HG03442 (cell line): Measurements from ENCODE around the gene CNTN5.

Experiments
- ATAC-seq: cut with Tn5 transposase; IDR thresholded peaks from one replicate; pipeline ENCODE4 v1.9.1; 2021; ENCODE audit warnings: mild to moderate bottlenecking, moderate library complexity; ENCODE audit not compliant: unreplicated experiment

The CNTN5 gene

DNA sequence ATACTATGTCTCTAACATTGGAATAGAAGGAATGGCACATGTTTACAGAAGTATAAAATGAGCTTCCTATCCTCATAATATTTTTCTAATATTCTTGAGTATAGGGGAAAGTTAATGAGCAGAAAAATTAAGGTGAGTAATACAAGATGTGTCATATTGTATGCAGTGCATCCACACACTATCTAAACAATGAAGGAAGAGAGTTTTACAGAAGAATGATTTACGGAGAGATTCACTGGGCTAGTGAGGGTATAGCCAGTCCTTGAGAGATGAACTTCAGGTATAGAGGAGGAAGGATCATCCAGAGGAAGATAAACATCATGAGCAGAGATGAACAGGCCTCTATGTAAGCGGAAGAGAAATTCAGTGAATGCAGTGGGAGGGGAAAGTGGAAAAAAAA lies 569.0 kb downstream of the CNTN5 start:
- no peak for ATAC-seq

DNA sequence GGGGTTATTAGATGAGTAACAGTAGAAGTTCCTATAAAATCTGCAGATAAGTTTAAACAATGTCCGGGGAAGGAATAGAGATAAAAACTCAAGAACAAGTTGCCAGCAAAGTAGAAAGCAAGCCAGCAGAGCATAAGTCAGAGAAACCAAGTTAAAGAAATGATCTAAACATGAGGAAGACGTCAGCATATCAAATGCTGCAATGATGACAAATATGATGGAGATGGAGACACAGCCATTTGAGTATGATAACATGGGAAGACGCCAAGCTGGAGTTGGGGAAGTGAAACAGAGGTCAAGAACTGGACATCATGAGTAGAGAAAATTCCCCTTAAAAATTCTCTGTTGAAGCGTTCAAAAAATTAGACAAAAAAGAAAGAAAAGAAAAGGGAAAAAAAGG lies 571.5 kb downstream of the CNTN5 start:
- ATAC-seq, result no peak

DNA sequence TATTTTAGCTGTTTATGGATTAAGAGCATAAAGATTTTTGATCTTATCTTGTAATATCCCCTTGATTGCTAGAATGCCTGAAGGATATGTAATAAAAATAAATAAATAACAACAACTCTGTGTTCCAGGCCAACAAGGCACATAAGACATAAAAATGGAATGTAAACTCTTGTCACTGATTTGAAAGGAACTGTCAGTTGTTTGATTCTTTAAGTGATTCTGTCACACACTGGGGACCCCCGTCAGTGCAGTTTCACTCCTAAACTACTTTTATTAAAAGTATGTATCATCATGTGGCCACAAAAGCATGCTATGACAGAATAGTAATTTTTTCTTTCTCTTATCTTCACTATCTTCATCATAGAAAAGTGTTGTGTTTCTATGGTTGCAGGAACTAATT lies 572.4 kb downstream of the CNTN5 start:
- no peak for ATAC-seq

DNA sequence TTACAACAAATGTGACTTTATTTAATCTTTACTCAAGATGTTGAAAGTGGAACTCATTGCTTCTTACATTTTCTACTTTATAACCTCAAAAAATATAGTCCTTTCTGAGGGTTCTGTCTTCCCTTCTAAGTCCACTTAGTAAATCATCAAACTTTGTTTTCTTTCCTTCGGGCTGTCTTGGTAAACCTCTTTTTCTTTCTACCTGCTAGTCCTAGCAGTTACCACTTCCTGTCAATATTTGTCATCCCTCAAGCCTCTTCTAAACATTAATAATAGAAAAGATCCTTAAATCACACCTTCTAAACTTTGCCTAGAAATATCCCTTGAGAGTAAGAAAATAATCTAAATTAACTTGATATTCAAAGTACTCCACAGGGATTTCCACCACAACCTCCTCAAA lies 580.4 kb downstream of the CNTN5 start:
- ATAC-seq, result no peak

DNA sequence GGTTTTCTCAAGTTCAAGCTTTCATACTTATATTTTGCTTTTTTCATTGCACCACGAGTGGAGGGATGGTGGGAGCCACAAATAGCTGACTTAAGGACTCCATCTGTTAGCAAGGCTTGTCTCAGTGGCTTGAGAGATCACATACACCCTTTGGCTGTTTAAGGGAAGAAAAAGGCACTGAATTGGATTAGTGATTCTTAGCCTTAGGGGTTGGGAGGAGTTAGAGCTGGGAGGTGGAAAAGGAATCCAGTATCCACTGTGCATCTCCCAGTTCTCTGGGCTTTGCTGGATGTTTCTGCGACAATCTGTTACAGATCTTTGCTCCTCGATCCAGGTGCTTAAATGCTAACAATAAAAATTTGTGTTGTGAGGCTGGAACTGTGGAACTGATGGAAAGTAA lies 593.6 kb downstream of the CNTN5 start:
- no peak for ATAC-seq

DNA sequence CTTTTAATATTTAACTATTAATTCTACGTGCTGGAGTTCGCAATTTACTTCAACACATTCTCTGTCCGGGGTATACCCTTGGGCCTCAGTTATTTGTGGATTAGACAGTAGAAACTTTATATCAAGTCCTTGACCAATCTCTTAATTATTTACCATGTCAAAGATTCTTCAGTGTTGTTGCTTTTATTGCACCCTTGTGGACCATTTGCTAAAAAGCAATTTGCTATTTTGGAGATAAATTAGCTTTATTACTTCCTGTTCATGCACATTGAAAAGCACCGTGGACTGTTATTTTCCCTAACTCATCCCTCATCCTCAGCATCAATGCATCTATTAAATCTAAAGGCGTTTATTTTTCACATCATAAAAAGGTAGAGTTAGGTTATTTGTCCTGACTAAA lies 609.9 kb downstream of the CNTN5 start:
- no peak for ATAC-seq

DNA sequence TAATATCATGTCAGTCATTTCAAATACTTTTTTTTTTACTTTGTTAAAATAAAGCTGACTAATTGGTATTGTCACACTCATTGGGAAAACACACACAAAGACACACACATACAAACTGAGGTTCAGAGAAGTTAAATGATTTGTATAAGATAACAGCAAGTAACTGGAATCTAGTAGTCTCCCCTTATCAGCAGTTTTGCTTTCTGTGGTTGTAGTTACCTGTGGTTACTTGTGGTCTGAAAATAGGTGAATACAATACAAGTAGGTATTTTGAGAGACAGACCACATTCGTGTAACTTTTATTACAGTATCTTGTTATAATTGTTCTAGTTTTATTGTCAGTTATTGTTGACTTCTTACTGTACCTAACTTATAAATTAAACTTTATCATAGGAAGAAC lies 610.9 kb downstream of the CNTN5 start:
- no peak for ATAC-seq

DNA sequence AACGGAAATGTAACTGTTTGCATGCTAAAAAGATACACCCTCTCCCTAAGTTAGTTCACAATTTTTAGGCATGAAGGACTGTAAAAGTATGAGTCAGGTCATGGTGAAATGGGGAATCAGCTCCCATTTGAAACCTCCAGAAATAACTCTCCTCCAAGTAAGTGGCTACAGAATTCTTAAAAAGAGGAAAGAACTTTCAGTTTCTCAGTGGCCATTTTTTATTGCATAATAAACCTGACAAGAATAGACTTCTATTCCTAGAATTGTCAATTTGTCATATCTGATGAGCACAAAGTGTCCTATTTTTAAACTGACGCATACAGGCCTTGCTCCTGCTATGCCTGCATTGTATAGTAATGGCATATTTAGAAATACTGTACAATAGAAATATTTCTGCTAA lies 612.2 kb downstream of the CNTN5 start:
- ATAC-seq, result no peak

DNA sequence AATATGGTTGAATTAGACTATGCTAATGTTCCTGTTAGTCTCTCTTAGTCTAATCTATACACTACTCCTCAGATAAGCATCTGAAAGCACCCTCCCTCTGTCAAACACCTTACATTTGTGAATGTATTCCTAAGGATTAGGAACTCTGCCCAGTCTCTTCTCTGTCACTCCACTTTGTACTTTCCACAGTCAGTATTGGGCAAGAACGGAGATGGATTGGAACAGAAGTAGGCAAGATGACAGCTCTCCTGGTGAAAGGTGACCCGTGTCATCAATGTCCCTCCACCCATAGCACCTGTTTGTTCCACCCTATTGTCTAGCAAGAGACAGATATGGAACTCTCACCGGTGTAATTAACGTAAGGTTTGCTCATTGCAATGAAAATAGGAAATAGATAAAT lies 613.8 kb downstream of the CNTN5 start:
- ATAC-seq, result no peak

DNA sequence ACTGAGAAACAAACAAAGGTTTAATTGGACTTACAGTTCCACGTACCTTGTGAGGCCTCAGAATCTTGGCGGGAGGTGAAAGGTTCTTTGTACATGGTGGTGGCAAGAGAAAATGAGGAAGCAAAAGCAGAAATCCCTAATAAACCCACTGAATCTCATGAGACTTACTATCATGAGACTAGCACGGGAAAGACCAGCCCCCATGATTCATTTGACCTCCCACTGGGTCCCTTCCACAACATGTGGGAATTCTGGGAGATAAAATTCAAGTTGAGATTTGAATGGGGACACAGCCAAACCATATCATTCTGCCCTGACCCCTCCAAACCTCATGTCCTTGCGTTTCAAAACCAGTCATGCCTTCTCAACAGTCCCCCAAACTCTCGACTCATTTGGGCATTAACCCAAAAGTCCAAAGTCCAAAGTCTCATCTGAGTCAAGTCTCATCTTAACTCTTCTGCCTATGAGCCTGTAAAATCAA lies 617.4 kb downstream of the CNTN5 start:
- no peak for ATAC-seq

DNA sequence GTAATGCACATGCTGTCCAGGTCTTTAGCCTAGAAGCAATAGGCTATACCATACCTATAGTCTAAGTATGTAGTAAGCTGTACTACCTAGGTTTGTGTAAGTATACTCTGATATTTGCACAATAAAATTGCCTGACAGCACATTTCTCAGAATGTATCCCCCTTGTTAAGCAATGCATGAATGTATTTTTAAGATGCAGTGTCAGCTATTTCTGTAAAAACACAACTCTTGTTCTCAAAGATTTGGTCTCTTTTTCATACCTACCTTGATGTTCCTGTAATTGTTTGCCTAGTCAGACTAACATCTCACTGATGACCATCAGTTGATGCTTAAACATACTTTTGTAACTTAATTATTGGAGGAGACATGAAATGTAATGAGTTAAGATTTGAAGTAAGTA lies 619.9 kb downstream of the CNTN5 start:
- no peak for ATAC-seq

DNA sequence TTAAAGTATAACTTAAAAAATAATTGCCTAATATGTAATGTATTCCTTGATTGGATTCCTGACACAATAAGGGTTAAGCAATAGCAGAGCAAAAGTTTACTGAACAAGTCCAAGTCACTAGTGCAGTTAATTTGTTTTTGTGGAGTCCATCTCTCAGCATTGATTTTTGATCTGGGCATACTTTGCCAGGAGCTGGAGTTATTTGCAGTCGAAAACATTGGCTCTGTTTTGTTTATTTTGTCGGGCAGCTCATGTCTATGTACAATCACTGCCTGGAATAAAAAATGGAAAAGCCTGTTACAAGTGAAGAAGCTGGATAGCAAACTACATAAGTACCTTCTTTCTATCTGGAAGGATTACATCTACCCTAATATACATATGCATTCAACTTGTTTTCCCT lies 625.2 kb downstream of the CNTN5 start:
- no peak for ATAC-seq

DNA sequence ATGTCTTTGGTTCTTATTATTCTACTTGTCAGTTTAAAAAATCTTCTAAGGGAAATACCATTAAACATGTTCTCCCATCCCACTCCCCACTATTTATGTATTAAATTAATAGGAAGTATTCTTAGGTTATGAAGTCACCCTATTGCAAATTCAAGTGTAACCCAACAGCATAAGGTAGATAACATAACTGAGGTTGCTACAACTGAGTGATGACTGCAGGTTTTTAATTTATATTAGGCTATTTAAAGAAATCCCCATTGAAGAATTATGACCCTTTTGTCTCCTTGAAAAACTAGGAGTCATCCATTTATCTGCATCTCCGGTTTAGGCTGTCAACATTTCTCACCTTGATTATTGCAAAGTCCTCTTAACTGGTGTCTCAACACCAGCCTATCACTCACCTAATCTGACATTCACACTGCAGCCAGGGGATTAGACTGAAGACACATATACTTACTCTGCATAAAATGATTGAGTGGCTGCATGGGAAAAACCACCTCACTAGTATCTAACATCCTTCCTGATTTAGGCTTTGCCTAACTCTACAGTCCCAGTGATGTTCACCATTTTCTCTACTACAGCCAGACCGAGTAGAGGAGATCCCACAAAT lies 649.4 kb downstream of the CNTN5 start:
- ATAC-seq, result no peak

DNA sequence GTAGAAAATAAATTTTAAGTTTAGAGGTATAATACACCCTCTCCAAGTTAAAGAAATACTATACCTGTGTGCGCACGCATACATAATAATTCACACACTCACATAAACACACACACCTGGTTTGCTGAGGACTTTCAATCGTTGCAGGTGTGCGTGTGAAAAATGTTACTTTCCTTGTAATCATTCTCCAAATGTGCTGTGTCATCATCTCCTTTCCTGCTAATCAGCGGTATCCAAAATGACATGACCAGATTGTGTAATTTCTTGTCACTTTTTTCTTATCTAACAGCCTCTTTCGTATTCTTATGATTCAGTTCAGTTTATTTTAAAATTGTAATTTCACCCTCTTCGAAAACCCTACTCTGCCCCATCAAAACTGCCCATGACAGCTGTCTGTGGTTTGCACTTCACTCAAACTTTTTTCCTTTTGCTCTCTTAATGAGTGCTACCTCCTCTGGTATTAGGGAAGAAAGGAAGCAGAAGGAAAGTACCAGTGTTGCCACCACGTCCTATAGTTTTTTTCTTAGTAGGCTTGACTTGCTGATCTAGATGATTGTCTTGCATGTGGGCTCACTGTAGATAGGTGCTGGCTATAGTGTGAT lies 651.2 kb downstream of the CNTN5 start:
- no peak for ATAC-seq

DNA sequence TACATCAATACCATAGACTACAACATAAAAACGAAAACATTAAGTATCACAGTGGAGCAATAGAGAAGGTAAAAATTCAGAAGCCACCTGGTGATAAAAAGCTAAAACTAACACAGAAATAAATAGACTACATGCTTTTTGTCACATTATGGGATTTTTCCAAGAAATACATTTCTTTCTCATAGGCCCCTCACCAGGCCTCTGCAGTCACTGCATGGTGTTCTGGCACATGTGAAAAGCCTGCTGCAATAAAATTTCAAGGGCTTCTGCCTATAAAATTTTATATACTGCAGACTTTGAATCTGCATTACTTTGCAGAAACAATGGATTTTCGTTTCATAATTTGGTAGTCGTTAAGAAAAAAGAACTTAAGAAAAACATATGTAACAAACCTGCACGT lies 655.5 kb downstream of the CNTN5 start:
- no peak for ATAC-seq

DNA sequence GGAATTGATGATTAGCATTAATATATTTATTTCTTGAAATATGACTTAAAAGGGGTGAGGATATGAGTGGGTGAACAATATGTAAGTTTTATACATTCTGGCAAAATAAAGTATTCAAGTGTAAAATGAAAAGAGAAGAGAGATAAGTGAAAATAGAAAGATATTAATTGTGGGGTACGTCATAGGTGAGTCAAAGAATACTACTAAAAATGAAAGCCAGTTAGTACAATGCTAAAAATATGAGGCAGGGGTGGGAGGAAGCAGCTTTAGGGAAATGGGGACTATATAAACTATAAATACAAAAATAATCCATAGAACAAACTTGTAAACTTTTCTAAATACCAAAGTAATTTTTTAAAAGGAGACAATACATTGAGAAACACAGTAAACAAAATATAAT lies 661.4 kb downstream of the CNTN5 start:
- no peak for ATAC-seq

DNA sequence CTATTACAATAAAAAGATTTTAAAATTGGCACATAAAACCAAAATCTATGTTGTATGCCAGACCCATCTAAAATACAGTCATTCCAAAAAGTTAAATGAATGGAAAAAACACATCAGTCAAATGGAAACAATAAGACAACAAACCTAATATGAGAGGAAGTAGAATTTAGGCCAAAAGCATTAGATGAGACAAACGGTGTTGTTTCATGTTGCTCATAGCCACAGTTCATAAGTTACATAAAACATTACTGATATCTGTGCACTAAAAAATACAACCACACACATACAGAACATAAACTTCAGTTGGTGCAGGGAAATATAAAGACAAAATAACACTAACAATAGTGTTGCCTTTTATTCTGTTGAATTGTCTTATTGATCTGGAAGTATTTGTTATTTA lies 661.9 kb downstream of the CNTN5 start:
- ATAC-seq, result no peak

DNA sequence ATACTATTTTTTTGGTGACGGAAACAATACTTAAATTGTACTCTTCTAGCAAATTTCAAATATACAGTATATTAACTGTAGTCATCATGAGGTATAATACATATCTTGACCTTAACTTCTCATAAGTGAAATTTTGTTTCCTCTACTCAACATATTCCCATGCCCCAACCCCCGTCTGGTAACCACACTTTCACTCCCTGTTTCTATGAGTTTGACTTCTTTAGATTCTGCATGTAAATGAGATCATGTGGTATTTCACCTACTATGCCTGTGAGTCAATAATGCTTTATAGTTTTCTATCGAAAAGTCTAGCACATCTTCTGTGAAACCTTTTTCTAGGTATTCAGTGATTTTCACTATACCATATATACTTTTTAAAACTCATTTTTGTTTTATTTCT lies 663.2 kb downstream of the CNTN5 start:
- ATAC-seq, result no peak

DNA sequence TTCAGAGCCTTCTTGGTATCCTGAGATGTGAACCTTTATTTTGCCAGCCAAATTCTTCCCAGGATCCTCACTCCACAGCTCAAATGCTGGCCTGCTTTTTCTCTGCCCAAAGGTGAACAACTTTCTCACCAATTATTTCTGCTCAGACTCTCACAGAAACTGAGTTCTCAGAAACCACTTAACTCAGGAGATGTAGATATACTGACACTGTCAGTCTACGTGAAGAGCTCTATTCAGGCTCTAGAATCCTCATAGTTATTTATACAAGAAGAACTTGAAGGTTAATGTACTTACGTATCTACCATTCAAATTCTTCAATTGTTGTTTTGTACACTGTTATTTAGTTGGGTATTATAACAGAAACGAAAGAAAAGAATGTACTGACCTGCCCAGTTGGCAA lies 666.1 kb downstream of the CNTN5 start:
- no peak for ATAC-seq

DNA sequence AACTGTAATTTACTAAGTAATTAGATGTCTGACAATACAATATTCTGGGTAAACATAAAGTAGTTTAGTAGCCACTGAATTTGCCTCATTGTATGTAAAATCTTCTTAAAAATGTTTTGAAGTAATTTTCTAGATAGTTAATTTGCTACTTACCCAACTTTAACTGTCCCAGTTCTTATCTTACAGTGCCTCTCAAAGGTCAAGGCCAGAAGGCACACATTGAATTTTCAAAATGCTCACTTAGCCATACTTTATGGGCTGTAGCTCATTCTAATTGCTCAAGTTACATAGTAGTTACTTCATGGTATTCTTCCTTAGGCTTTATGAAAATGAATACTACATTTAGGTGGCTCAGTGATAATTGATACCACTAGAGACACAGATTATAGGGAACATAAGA lies 666.6 kb downstream of the CNTN5 start:
- no peak for ATAC-seq

DNA sequence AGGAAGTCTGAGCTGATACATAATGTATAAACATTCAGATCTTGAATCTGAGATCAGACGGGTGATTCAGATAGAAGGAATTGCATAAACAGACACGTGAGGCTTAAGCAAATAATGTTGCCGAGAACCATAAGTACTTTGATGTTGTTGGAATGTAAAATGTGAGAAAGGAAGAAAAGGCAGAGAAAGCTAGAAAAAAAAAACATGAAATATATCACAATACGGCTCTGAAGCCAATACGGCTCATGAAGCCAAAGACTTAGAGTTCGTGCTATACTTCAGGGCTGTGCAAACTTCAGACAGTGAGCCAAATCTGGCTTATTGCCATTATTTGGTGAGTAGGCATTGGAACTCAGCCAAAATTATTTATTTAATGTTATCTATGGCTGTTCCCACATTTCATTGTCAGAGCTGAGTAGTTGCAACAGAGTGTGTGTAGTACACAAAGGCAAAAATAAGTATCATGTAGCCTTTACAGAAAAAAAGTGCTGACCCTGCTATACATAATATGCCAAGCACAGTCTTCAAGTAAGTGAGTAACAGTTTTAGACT lies 673.3 kb downstream of the CNTN5 start:
- no peak for ATAC-seq

DNA sequence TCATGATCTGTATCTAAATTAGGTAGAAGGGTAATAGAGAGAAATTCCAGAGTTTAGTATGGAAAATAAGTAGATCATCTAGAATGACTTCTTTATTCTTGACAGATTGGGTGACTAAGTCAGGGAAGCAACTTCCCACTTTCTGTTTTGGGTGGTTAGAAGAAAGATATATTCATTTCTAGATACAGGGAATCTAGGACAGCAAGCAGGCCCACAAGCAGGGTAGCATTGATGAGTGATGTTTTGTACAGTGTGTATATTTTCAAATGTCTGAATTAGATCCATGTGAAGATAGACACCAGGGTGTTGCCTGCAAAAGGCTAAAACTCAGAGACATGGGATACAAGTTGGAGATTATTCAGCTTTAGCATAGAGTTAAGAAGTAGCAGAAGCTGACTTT lies 674.4 kb downstream of the CNTN5 start:
- ATAC-seq, result no peak

DNA sequence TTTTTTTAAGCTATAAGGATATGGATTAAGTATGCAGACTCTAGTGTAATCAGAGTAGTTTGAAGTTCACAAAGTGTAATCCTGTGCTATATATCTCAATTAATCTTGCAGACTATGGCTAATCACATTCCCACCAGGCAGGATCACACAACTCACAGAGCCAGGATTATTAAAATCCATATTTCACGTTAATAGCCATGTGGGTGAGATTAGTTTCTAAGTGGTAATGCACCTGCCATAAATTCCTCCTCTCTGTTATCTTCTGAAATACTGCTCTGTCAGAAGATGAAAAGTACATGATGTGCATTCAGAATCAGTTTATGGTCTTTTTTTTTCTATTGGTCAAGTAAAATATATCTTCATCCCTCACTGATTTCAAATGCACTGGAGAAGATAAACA lies 686.1 kb downstream of the CNTN5 start:
- no peak for ATAC-seq
